Fibroblast of skin of scalp (primary cell): ENCODE data around the gene GOLGA5.
A peak's percentile ranks its signal among the peaks of the same experiment; 100 is the strongest.
"Not testable (repeated sequence)": the region's sequence is repeated elsewhere in the genome, so short reads cannot be mapped to it uniquely, and the experiment has no call there.

Source experiments
- DNase-seq: peaks from one replicate; pipeline ENCODE4 v3.0.0-alpha.2; 2013

Gene GOLGA5

DNA sequence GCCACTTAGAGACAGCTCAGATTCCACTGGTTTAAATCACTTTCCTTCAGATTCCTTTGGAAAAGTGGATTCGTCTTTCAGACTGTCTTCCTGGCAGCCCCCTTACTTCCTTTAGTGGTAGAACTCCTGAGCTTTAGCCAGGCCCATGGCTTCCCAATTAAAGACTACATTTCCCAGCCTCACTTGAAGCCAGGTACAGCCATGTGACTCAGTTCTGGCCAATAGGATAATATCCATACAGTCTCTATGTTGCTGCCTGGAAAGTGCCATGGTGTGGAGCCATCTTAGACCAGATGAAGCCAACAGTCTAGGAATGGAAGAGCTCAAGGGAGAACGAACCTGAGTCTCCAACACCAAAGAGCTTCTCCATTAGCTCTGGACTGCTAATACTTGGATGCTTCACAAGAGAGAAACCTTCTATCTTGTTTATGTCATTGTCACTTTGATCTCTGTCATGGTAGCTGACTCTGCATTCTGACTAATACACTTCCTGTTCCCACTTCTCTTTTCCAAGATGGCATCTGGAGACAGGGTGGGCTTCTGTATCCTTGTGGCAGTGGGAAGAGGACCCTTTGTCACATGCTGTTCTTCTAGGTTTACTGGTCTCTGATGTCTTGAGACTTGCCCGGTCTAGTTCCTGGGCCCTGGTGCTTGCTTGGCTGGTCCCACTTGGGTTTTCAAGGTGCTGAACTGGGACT is 15.1 kb upstream of the GOLGA5 start:
- DNase-seq, result not testable (repeated sequence)

DNA sequence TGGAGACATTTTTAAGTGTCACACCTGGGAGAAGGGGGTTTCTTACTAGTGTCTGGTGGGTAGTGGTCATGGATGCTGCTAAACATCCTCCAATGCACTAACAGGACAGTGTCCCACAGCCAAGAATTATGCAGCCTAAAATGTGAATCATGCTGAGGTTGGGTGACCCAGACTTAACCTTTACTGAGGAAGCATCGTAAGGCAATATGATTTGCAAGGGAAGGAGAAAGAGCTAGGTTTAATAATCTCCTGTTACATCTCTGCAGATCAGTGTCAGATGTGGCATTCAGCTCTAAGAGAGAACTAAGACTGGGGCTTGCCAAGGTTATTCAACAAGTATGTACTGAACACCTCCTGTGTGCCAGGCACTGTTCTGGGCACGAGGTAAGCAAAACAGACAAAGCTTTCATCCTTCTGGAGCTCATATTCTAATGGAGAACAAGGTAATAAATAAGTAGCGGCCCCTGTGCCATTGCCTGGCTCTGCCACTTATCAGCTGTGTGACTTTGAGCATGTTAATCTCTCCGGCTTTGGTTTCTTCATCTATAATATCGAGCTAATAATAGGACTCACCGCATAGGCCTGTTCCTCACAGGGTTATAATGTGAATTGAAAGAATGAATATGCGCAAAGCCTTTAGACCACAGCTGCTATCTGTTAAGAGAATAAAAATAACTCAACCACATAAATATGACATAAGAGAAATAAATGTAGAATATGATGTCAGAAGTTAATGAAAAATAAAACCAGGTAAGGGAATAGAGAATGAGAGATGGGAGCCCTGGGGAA is 13.5 kb upstream of the GOLGA5 start:
- peak; percentile 51 for DNase-seq

DNA sequence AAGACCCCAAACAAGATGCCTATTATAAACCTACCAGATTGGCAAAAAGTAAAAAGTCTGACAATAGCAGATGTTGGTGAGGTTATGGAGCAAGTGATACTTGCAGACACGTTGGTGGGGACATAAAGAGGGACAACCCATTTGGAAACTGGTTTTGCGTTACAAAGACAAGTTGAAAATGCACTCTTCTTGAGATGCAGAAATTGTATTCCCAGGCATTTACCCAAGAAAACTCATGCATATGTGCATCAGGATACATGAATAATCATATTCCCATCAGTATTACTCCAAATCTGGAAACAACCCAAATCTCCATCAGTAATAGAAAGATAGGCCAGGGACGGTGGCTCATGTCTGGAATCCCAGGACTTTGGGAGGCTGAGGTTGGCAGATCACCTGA is 12.8 kb upstream of the GOLGA5 start:
- DNase-seq, result no peak

DNA sequence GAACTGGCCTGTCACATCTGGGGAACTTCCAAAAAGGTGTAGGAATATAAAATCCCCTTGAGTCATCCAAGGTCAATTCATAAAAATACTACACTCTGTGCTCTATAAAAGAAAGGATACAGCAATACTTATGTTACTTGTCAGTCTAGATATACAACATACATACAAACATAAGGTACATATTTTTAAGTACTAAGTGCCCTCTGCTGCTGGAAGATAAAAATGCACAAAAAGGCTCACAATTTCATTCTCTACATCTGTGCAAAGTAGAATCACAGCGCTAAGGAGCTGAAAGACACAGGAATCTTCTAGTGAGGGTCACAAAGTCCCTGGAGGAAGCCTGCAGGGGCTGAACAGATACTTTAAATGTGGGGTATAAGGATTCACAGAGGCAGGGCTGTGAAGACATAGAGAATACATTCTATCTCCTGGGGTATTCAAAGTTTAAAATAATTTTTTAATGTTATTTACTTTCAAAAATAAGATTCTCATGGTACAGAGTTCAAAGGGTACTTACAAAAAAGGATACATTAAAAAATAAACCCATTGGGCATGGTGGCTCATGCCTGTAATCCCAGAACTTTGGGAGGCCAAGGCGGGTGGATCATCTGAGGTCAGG is 10.2 kb upstream of the GOLGA5 start:
- DNase-seq, result peak; percentile 68

DNA sequence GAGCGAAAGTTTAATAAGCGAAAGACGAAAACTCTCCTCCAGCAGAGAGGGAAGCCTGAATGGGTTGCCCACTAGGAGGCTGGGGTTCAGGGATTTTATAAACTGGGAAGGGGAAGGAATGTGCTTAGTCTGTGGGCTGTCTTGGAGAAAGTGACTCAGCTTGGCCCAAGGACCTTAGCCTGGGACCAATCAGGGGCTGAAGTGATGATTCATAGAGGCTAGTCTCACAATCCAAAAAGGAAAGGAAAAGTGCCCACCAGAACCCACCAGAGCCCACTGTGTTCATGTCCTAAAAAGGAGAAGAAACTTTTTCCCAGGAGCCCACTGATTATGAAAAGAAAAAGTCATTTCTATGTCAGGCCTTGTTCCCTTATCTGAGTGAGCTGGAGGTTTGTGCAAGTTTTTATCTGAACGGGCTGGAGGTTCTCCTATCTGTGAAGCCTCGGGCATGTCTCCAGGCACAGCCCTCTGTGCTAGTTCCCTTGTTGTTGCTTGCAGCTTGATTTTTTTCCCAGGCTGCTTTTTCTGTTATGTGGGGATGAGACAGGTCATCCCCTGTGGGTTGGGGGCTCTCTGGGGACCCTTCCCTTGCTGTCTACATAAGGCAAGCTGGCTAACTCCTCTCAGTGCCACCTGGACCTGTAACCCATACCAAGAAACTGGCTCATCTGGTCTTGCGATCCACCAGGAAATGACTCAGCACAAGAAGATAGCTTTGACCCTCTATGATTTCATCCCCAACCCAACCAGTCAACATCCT is 8.3 kb upstream of the GOLGA5 start:
- peak; percentile 91 for DNase-seq

DNA sequence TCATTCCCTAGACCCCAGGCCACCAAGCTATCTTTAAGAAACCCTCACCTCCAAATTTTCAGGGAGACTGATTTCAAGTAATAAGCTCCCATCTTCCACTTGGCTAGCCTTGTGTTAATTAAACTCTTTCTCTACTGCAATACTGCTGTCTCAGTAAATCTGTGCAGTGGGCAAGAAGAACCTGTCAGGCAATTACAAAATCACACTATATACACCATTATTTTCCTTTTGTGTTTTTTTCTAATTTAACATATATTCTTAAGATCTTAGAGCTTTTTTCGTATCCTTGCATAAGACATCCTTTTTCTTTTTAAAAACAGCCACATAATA is 7.7 kb upstream of the GOLGA5 start:
- DNase-seq, result no peak

DNA sequence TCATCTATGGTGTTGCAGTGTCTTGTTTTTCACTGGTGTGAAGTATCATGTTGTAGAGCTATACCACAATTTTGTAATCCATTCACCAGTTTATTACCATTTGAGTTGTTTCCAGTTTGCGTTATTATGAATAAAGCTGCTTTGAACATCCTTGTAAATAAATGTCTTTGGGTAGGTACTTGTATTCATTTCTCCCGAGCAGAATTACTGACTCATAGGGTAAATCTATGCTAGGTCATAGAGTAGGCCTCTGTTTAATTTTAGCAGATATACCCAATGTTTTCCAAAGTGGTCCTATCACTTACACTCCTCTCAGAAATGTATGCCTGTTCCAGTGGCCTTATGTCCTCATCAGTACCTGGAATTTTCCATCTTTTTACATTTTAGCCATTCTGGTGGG is 6.6 kb upstream of the GOLGA5 start:
- no peak for DNase-seq

DNA sequence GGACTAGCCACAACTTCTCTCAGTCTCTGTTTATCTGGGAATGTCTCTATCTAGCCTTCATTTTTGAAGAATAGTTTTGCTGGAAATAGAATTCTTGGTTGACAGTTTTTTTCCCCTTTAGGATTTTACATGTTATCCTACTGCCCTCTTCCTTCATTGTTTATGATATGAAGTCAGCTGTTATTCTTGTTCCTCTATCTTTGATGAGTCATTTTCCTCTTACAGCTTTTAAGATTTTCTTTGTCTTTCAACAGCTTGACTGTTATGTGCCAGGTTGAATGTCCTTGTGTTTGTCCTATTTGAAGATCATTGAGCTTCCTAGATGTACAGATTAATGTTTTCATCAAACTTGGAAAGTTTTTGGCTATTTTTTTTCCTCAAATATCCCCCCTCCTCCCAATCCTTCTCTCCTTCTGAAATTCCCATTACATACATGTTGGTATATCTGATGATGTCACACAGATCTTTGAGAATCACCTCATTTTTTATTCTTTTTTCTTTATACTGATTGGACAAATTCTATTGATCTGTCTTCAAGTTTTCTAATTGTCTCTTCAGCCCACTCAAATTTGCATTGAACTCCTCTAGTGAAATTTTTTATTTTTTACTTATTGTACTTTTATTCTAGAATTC is 4.5 kb upstream of the GOLGA5 start:
- DNase-seq, result no peak

DNA sequence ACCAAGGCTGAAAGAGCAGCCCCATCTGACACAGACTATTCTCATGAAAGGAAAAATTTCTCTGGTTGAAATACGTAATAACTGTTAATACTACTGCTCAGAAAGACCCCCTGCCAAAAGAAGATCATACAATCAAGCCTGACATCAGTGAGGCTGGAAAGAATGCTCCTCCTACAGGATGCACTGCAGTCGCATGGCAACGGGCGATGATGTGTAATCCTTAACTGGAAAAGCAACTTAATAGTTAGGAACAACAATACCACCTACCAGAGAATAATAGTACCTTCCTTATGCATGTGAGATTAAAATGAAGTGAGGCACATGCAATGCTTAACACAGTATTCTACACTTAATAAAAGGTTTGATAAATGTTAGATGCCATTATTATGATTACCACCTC is 1.2 kb upstream of the GOLGA5 start:
- DNase-seq, result peak; percentile 17

DNA sequence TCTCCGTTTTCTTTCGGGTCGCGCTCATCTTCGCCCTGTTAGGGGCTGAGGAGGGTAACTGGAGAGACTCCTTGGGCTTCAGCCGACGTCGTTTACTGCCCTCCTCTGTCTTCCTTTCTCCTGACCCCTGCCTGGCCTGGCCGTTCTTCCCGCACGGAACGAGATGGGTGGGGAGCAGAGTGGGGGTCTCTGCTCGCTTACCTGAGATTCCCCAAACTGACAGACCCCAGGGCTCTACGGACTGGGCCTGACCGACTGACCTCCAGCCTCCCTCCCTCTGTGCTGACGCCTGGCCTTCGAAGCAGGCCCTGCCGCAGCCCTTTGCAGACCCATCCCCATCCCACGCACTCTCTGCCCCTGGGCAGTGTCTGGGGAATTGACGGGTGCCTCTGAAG is 439 bp downstream of the GOLGA5 start:
- no peak for DNase-seq

DNA sequence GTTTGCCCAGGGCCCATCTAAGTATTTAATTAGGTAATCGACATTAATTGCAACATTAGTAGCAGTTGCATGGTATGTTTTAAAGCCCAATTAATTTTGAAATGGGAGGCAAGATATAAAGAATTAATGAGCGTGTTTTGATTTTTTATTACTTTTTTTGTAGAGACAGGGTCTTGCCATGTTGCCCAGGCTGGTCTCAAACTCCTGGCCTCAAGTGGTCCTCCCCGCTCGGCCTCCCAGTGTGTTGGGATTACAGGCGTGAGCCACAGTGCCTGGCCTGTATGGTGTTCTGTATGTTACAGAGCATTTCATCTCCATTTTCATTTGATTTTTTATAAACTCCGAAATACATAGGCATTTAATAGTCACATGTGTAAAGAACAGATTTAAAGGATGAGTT is 856 bp downstream of the GOLGA5 start:
- DNase-seq, result no peak

DNA sequence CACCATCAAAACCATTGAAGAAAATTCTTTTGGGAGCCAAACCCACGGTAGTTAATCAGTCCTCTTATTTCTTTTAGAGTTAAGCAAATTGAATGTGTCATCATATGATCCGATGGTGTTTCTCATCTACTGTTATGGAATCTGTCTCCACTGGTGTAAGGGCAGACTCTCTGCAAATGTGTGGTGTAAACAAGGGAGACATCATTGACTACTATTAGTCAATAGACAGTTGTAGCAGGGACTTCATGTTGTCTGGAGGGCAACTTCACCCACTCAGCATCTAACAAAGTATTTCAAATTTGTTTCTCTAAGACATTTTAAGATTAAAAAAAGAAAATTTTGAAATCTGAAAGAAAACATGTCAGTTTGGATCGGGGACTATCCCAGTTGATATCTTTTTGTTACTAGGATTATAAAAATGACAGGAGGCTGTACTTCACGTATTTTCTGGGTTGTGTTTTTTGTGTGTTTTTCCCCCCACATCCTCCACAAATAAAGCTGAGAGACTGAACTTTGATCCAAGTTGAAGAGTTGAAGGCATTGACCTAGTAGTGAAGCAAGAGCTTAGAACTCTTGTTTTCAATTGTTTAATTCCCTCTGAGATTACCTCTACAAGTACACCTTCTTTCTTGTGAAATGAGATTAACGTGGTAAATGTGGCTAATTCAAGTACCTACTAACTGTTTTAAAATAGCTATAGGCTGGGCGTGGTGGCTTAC is 4.0 kb downstream of the GOLGA5 start:
- DNase-seq, result no peak

DNA sequence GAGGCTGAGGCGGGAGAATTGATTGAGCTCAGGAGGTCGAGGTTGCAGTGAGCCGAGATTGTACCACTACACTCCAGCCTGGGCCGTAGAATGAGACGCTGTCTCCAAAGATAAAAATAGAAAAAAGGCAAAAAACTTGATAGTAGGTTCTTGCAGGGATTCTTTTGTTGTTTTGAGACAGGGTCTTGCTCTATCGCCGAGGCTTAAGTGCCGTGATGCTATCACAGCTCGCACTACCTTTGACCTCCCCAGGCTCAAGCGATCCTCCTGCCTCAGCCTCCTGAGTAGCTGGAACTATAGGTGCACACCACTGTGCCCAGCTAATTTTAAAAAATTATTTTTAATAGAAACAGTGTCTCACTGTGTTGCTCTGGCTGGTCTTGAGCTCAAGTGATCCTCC is 4.7 kb downstream of the GOLGA5 start:
- DNase-seq, result no peak

DNA sequence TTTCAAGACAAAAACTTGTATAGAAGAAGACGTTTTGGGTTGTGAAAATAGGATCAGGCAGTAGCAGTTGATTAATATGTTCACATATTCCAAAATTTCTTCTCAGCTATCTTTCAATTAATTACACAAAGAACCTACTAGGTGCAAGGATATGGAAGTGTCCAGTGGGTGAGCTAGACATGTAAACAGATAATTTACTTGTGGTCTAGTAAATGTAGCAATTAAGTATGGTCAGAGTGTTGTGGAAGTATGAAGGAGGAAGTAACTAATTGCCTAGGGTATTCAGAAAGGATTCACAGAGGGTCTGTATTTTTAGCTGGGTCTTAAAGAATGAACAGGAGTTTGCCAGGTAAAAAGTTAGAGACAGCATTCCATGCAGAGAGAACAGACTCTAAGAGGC is 5.9 kb downstream of the GOLGA5 start:
- DNase-seq, result no peak

DNA sequence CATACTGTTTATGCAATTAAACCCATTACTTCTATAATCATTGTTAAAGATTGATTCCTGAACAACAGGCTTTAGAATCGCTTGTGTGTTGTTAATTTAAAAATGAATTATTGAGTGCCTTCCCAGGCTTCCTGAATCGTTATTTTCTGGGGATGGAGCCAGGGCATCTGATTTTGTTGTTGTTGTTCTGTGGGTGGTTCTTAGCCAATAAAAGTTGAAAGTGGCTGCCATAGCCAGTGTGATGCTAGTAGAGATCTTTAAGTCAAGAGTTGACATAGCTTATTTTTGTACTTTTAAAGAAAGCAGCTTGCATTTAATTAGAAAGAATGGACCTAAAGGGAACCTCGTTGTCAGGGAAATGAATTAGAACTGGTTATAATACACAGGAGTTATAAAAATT is 6.4 kb downstream of the GOLGA5 start:
- no peak for DNase-seq

DNA sequence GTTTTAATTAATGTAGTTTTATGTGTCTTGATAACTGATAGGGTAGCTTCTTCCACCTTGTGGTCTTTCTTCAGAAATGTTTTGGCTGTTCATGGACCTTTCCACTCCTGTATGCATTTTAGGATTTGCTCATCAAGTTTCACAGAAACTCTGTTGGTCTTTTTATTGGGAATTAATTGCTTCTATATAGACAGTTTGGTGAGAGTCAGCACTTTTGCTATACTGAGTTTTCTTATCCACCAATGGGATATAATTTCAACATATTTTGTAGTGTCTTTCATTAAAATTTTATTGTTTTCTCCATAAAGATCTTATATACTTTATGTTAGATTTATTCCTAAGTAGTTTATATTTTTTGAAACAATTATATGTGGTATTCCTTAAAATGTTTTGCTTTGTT is 7.8 kb downstream of the GOLGA5 start:
- DNase-seq, result no peak

DNA sequence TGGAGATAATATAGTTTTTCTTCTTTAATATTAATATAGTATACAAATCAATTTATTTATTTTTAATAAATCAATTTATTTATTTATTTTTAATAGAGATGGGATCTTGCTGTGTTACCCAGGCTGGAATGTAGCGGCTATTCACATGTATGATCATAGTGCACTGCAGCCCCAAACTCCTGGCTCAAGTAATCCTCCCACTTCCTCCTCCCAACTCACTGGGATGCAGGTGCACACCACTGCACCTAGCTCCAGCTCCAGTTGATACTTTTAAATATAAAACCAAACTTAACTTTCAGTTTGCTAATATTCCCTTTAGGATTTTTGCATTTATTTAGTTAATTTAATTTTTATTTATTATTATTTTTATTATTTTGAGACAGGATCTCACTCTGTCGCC is 8.6 kb downstream of the GOLGA5 start:
- DNase-seq, result no peak

DNA sequence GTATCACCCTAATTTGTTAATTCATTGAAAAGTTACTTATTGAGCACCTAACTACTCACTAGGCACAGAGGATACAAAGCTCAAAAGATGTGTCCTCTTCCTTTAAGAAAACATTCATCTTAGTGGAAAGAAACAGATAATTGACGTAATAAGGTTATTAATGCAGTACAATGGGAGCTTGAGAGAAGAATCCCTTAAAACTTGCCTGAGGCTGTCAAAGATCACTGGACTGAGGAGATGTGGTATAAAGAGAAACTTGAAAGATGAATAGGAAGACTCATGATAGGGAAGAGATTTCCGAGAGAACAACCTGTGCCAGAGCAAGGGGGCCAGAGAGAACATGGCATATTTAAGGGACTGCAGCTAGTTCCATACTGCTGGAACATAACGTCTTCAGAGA is 19.1 kb downstream of the GOLGA5 start:
- no peak for DNase-seq

DNA sequence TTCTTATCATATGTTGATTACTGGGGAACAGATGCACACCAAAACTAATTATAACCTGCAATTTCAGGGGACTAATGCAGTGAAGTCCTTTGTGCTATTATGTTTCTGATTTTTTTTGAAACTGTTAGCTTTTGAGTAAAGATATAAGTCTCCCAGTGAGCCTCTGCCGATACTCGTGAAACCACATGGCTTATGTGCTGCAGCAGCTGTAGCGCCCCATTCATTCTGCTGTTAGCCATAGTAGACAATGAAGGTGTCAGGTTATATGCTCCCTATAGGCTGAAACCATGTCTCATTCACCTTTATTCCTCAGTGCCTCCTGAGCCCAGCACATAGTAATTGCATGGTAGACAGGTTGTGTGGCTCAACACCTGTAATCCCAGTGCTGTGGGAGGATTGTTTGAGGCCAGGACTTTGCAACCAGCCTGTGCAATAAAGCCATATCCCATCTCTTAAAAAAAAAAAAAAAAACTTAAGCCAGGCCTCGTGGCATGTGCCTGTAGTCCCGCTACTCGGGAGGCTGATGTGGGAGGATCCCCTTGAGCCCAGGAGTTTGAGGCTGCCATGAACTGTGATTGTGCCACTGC is 25.0 kb downstream of the GOLGA5 start:
- DNase-seq, result no peak

DNA sequence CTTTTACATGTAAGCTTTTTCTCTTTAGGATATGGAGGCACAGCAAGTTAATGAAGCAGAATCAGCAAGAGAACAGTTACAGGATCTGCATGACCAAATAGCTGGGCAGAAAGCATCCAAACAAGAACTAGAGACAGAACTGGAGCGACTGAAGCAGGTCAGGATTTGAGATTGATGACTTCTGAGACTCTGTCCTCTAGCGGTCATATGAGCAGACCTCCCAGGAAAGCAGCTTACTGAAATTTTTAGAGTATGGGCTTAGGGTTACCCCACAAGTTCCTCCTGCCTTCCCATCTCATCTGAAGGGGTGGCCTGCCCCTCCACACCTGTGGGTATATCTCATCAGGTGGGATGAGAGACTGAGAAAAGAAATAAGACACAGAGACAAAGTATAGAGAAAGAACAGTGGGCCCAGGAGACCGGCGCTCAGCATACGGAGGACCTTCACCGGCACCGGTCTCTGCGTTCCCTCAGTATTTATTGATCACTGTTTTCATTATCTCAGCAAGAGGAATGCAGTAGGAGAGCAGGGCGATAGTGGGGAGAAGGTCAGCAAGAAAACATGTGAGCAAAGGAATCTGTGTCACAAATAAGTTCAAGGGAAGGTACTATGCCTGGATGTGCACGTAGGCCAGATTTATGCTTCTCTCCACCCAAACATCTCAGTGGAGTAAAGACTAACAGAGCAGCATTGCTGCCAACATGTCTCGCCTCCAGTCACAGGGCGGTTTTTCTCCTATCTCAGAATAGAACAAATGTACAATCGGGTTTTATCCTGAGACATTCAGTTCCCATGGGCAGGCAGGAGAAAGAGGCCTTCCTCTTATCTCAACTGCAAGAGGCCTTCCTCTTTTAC is 25.8 kb downstream of the GOLGA5 start:
- DNase-seq, result not testable (repeated sequence)

DNA sequence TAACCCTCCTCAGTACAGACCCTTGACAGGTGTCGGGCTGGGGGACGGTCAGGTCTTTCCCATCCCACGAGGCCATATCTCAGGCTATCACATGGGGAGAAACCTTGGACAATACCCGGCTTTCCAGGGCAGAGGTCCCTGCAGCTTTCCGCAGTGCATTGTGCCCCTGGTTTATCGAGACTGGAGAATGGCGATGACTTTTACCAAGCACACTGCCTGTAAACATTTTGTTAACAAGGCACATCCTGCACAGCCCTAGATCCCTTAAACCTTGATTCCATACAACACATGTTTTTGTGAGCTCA is 26.4 kb downstream of the GOLGA5 start:
- not testable (repeated sequence) for DNase-seq
